GM19324 (cell line): ENCODE results near the gene LSAMP.

Experiments
- ATAC-seq: cut with Tn5 transposase; IDR thresholded peaks from one replicate; pipeline ENCODE4 v1.9.1; 2021; ENCODE audit warnings: mild to moderate bottlenecking, moderate library complexity; ENCODE audit not compliant: unreplicated experiment, low FRiP score

LSAMP gene

GRCh38 chr3:115928376-115928775, 516.9 kb downstream of the LSAMP start:
- no peak for ATAC-seq

GRCh38 chr3:115927197-115927596, 518.1 kb downstream of the LSAMP start:
- ATAC-seq, result no peak

- ATAC-seq, result no peak
Observed at GRCh38 chr3:115922681-115923347, 522.5 kb downstream of the LSAMP start.

- ATAC-seq, result no peak
Observed at GRCh38 chr3:115921711-115922110, 523.6 kb downstream of the LSAMP start.

- no peak for ATAC-seq
Observed at GRCh38 chr3:115918900-115919299, 526.4 kb downstream of the LSAMP start.

GRCh38 chr3:115916866-115917265, 528.4 kb downstream of the LSAMP start:
- ATAC-seq, result no peak

- no peak for ATAC-seq
Observed at GRCh38 chr3:115915061-115915460, 530.2 kb downstream of the LSAMP start.

GRCh38 chr3:115913069-115913686, 532.1 kb downstream of the LSAMP start:
- no peak for ATAC-seq

- no peak for ATAC-seq
Observed at GRCh38 chr3:115912372-115912771, 532.9 kb downstream of the LSAMP start.

GRCh38 chr3:115905871-115906270, 539.4 kb downstream of the LSAMP start:
- no peak for ATAC-seq

- ATAC-seq, result no peak
Observed at GRCh38 chr3:115903843-115904242, 541.4 kb downstream of the LSAMP start.

- ATAC-seq, result no peak
Observed at GRCh38 chr3:115901008-115901407, 544.3 kb downstream of the LSAMP start.

- no peak for ATAC-seq
Observed at GRCh38 chr3:115899535-115899934, 545.8 kb downstream of the LSAMP start.

- no peak for ATAC-seq
Observed at GRCh38 chr3:115898656-115899410, 546.5 kb downstream of the LSAMP start.

- ATAC-seq, result no peak
Observed at GRCh38 chr3:115891006-115891636, 554.2 kb downstream of the LSAMP start.

- ATAC-seq, result no peak
Observed at GRCh38 chr3:115890579-115890978, 554.7 kb downstream of the LSAMP start.

- ATAC-seq, result no peak
Observed at GRCh38 chr3:115885621-115886020, 559.7 kb downstream of the LSAMP start.

- ATAC-seq, result no peak
Observed at GRCh38 chr3:115877615-115877899, 567.7 kb downstream of the LSAMP start.

- ATAC-seq, result no peak
Observed at GRCh38 chr3:115876876-115877614, 568.2 kb downstream of the LSAMP start.

- ATAC-seq, result no peak
Observed at GRCh38 chr3:115875460-115875859, 569.8 kb downstream of the LSAMP start.

- no peak for ATAC-seq
Observed at GRCh38 chr3:115871735-115872134, 573.6 kb downstream of the LSAMP start.
